GM12865 (cell line): ENCODE data around the gene RPS17.
A peak's percentile ranks its signal among the peaks of the same experiment; 100 is the strongest.

ENCODE experiments used
- DNase-seq: peaks from one replicate; pipeline ENCODE4 v3.0.0; 2010; ENCODE audit warnings: low read depth
- H3K4me3 ChIP-seq: 2 replicates; pipeline ENCODE4 v1.5.1; 2011; ENCODE audit warnings: mild to moderate bottlenecking, low read depth, low read length, control low read depth
- CTCF ChIP-seq: IDR thresholded peaks from 2 replicates; pipeline ENCODE4 v1.5.1; 2011; ENCODE audit warnings: low read length, control low read depth, low read depth, inconsistent platforms; ENCODE audit not compliant: insufficient read depth; ENCODE audit errors: missing control alignments

The RPS17 gene

GRCh38 chr15:82540055-82540983 is at the start of gene RPS17:
Gene RPS17 (minus strand): TSS chr15:82540457. CDS start chr15:82540428, 29 bp downstream.
- peak within 1 kb of the TSS; percentile 96 for H3K4me3 ChIP-seq
- peak; percentile 98 for DNase-seq
- TF ChIP-seq CTCF, result peak; percentile 97

- no peak for TF ChIP-seq CTCF
- no peak overlapping the region for H3K4me3 ChIP-seq
- DNase-seq, result no peak
These were observed 47.5 kb upstream of the RPS17 start for GRCh38 chr15:82587805-82588204.

- TF ChIP-seq CTCF, result no peak
- no peak for DNase-seq
- no peak overlapping the region for H3K4me3 ChIP-seq
These were observed 44.8 kb upstream of the RPS17 start for GRCh38 chr15:82585072-82585471.

GRCh38 chr15:82580713-82581112 is 40.5 kb upstream of the RPS17 start:
- TF ChIP-seq CTCF, result no peak
- DNase-seq, result no peak
- no peak overlapping the region for H3K4me3 ChIP-seq

- H3K4me3 ChIP-seq, result no peak overlapping the region
- no peak for DNase-seq
- no peak for TF ChIP-seq CTCF
These were observed 35.1 kb upstream of the RPS17 start for GRCh38 chr15:82575335-82575734.

GRCh38 chr15:82572986-82573385 is 32.7 kb upstream of the RPS17 start:
- no peak for DNase-seq
- TF ChIP-seq CTCF, result no peak
- no peak overlapping the region for H3K4me3 ChIP-seq
